Prostate gland (tissue), 2 donors: ENCODE measurements around the gene ADGB.

Experiments
- POLR2A ChIP-seq: fragments of 450-650 bp; IDR thresholded peaks from one replicate; pipeline ENCODE4 v1.6.1; 2016; ENCODE audit warnings: antibody characterized with exemption, mild to moderate bottlenecking
- TF ChIP-seq, protein P1 (sequence below), 4 experiments: fragments of 200-600 bp in 2 of 4; fragments of 450-650 bp in 2 of 4; sonication (generic) in 2 of 4; IDR thresholded peaks; 1 replicate in 3 of 4; 2 replicates in 1 of 4; pipeline ENCODE4 v1.5.1; 2016 to 2019; ENCODE audit warnings: antibody characterized with exemption in 4 of 4, mild to moderate bottlenecking in 2 of 4, moderate library complexity in 2 of 4

DNA sequence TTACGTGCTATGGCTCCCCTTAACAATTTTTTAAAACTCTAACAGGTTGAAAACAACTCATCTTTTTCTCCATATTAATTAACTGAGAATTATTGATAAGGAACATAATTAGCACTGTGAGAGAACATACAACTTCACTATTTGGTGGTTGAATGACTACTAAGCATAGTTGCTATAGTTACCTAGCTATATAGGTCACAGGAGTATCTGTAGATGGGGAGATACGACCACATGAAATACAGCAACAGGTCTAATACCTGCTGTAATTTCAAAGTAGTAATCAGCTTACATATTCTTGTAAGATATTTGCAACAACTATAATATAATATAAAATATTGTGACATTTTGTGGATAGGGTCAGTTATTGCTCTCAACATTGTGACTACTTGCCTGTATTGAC lies 102.9 kb downstream of the ADGB start:
- TF ChIP-seq, protein P1, sequence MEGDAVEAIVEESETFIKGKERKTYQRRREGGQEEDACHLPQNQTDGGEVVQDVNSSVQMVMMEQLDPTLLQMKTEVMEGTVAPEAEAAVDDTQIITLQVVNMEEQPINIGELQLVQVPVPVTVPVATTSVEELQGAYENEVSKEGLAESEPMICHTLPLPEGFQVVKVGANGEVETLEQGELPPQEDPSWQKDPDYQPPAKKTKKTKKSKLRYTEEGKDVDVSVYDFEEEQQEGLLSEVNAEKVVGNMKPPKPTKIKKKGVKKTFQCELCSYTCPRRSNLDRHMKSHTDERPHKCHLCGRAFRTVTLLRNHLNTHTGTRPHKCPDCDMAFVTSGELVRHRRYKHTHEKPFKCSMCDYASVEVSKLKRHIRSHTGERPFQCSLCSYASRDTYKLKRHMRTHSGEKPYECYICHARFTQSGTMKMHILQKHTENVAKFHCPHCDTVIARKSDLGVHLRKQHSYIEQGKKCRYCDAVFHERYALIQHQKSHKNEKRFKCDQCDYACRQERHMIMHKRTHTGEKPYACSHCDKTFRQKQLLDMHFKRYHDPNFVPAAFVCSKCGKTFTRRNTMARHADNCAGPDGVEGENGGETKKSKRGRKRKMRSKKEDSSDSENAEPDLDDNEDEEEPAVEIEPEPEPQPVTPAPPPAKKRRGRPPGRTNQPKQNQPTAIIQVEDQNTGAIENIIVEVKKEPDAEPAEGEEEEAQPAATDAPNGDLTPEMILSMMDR (IDR thresholded peaks at IDR 0.05): no peak
- no peak for TF ChIP-seq POLR2A
